SU-DHL-6 (cell line): ENCODE measurements around the gene CYLD.

Experiments used
- H2AFZ ChIP-seq: fragments of 200-600 bp; sonication (generic); 2 replicates; pipeline ENCODE4 v1.6.1; 2014; ENCODE audit warnings: low read depth, mild to moderate bottlenecking, moderate library complexity, mixed read lengths, antibody characterized with exemption, low read length; ENCODE audit not compliant: severe bottlenecking
- H3F3A ChIP-seq: fragments of 200-600 bp; shearing (Covaris generic); 2 replicates; pipeline ENCODE4 v1.6.0; 2016; ENCODE audit warnings: antibody characterized with exemption, mild to moderate bottlenecking; ENCODE audit not compliant: insufficient read depth
- H3K27ac ChIP-seq: fragments of 200-600 bp; sonication (generic); 2 replicates; pipeline ENCODE4 v1.5.1; 2016; ENCODE audit warnings: low read depth, mild to moderate bottlenecking, low read length, moderate library complexity, mixed read lengths
- H3K27me3 ChIP-seq: fragments of 200-600 bp; sonication (generic), shearing (Covaris generic); 2 replicates; pipeline ENCODE4 v1.6.0; 2014; ENCODE audit warnings: mild to moderate bottlenecking, low read length
- H3K36me3 ChIP-seq: fragments of 200-600 bp; sonication (generic); 2 replicates; pipeline ENCODE4 v1.6.1; 2014; ENCODE audit warnings: mild to moderate bottlenecking, low read length, mixed read lengths
- H3K4me2 ChIP-seq: fragments of 300-600, 200-600 bp; shearing (Covaris generic), sonication (generic); 2 replicates; pipeline ENCODE4 v1.6.0; 2014; ENCODE audit warnings: low read length, low read depth, mild to moderate bottlenecking; ENCODE audit not compliant: poor library complexity, severe bottlenecking
- H3K4me3 ChIP-seq: fragments of 200-600 bp; sonication (generic); 2 replicates; pipeline ENCODE4 v1.5.1; 2014; ENCODE audit warnings: antibody characterized with exemption, low read length, mild to moderate bottlenecking, mixed read lengths; ENCODE audit not compliant: insufficient read depth, poor library complexity, severe bottlenecking
- H3K79me2 ChIP-seq: fragments of 200-600 bp; sonication (generic); 2 replicates; pipeline ENCODE4 v1.6.1; 2014; ENCODE audit warnings: mild to moderate bottlenecking, low read length, moderate library complexity; ENCODE audit not compliant: insufficient read depth
- H3K9ac ChIP-seq: fragments of 200-600 bp; sonication (generic); 2 replicates; pipeline ENCODE4 v1.7.0; 2014; ENCODE audit warnings: mild to moderate bottlenecking, low read length
- H3K9me2 ChIP-seq: fragments of 200-600 bp; sonication (generic); replicated peaks from 2 replicates; pipeline ENCODE4 v1.6.1; 2014; ENCODE audit warnings: low read length; ENCODE audit not compliant: insufficient read depth
- H3K9me3 ChIP-seq: fragments of 200-600 bp; sonication (generic); 2 replicates; pipeline ENCODE4 v1.6.1; 2014; ENCODE audit warnings: low read length, mixed read lengths; ENCODE audit not compliant: insufficient read depth
- H4K20me1 ChIP-seq: fragments of 200-600 bp; sonication (generic); 2 replicates; pipeline ENCODE4 v1.6.1; 2014; ENCODE audit warnings: low read depth, mild to moderate bottlenecking, antibody characterized with exemption, low read length, moderate library complexity, mixed read lengths
- EZH2phosphoT487 ChIP-seq: fragments of 200-600 bp; sonication (generic), shearing (Covaris generic); conservative IDR thresholded peaks from 2 replicates; pipeline ENCODE4 v1.6.1; 2018; ENCODE audit warnings: mild to moderate bottlenecking, antibody characterized with exemption, low read length, moderate library complexity, mixed read lengths
- TF ChIP-seq, protein P1 (sequence below): fragments of 200-600 bp; sonication (generic); IDR thresholded peaks from one replicate; pipeline ENCODE4 v1.5.1; 2017; ENCODE audit warnings: antibody characterized with exemption, mild to moderate bottlenecking, low read length, moderate library complexity; ENCODE audit not compliant: insufficient read depth, poor library complexity, severe bottlenecking

The CYLD gene

DNA sequence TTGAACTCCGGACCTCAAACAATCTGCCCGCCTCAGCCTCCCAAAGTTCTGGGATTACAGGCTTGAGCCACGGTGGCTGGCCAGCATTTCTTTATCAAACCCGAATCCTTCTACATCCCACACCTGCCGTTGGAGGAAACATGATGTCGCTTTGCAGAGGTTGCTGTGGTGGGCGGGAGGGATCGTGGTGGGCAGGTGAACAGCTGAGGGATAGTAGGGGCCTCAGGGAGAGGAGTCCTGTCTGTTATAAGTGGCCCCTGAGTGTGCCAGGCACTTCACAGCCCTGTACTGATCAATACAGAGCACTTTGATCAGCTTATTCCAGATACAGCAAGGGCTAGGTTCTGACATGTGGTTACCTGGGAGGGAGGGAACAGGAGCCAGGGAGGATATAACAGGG lies 76.5 kb downstream of the CYLD start:
- no peaks in the 10 kb centered on the region for H3K9me3 ChIP-seq
- no peaks in the 10 kb centered on the region for H3K36me3 ChIP-seq
- no peak overlapping the region for H3K4me2 ChIP-seq
- no peaks in the 10 kb centered on the region for H4K20me1 ChIP-seq
- no peaks in the 10 kb centered on the region for H3K9me2 ChIP-seq
- no peak overlapping the region for H3K4me3 ChIP-seq
- no peaks in the 10 kb centered on the region for H3F3A ChIP-seq
- H2AFZ ChIP-seq = no peak overlapping the region
- H3K79me2 ChIP-seq = no peaks in the 10 kb centered on the region
- no peak overlapping the region for H3K27ac ChIP-seq
- no peak overlapping the region for H3K9ac ChIP-seq
- TF ChIP-seq, protein P1, sequence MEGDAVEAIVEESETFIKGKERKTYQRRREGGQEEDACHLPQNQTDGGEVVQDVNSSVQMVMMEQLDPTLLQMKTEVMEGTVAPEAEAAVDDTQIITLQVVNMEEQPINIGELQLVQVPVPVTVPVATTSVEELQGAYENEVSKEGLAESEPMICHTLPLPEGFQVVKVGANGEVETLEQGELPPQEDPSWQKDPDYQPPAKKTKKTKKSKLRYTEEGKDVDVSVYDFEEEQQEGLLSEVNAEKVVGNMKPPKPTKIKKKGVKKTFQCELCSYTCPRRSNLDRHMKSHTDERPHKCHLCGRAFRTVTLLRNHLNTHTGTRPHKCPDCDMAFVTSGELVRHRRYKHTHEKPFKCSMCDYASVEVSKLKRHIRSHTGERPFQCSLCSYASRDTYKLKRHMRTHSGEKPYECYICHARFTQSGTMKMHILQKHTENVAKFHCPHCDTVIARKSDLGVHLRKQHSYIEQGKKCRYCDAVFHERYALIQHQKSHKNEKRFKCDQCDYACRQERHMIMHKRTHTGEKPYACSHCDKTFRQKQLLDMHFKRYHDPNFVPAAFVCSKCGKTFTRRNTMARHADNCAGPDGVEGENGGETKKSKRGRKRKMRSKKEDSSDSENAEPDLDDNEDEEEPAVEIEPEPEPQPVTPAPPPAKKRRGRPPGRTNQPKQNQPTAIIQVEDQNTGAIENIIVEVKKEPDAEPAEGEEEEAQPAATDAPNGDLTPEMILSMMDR = no peak
- TF ChIP-seq EZH2phosphoT487 = no peak
- H3K27me3 ChIP-seq = no peaks in the 10 kb centered on the region

DNA sequence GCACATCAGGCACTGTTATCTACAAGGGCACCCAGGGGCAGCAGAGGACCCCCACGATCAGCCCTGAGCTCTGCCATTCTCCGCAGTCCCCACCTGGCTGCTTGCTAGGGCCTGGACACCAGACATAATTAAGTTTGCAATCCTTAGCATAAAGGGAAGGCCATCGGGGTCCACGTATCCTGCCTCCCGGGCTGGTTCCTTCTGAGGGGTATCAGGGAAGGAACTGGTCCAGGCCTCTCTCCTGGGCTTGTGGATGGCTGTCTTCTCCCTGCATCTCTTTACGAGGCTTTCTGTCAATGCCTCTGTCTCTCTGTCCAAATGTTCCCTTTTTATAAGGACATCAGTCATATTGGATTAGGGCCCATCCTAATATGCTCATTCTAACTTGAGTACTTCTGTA lies 77.8 kb downstream of the CYLD start:
- H2AFZ ChIP-seq = no peak overlapping the region
- no peaks in the 10 kb centered on the region for H3K36me3 ChIP-seq
- no peak overlapping the region for H3K27ac ChIP-seq
- no peaks in the 10 kb centered on the region for H3K9me3 ChIP-seq
- TF ChIP-seq, protein P1 = no peak
- no peak for TF ChIP-seq EZH2phosphoT487
- H3F3A ChIP-seq = no peaks in the 10 kb centered on the region
- H3K4me2 ChIP-seq = no peak overlapping the region
- no peaks in the 10 kb centered on the region for H3K79me2 ChIP-seq
- no peaks in the 10 kb centered on the region for H3K27me3 ChIP-seq
- no peak overlapping the region for H3K9ac ChIP-seq
- H3K4me3 ChIP-seq = no peak overlapping the region
- no peaks in the 10 kb centered on the region for H3K9me2 ChIP-seq
- H4K20me1 ChIP-seq = no peaks in the 10 kb centered on the region

DNA sequence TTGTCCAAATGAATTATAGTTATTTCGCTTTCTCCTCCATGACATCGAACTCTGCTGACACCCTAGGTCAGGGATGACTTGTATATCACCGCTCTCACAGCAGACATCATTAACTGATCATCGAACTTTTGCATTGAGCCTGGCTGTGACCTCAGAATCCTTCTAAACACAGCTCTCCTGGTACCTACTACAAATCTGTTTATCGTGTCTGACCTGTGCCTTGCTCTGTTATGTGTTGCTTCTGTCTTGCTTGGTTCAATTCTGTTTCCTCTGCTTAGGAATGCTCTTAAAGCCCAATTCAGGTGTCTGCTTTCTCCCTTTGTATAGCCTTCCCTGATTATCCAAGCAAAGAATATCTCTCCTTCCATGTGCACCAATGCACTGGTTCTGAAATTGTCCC lies 78.3 kb downstream of the CYLD start:
- H3K27ac ChIP-seq = no peak overlapping the region
- no peaks in the 10 kb centered on the region for H3K27me3 ChIP-seq
- H3K9ac ChIP-seq = no peak overlapping the region
- no peaks in the 10 kb centered on the region for H4K20me1 ChIP-seq
- H3K36me3 ChIP-seq = no peaks in the 10 kb centered on the region
- no peaks in the 10 kb centered on the region for H3K79me2 ChIP-seq
- H3K9me2 ChIP-seq = no peaks in the 10 kb centered on the region
- no peak overlapping the region for H3K4me2 ChIP-seq
- TF ChIP-seq EZH2phosphoT487 = no peak
- TF ChIP-seq, protein P1 = no peak
- no peaks in the 10 kb centered on the region for H3F3A ChIP-seq
- H3K4me3 ChIP-seq = no peak overlapping the region
- no peaks in the 10 kb centered on the region for H3K9me3 ChIP-seq
- H2AFZ ChIP-seq = no peak overlapping the region
